Tibial artery (tissue), 4 donors: Measurements from ENCODE around the gene TMEM143.
A peak's percentile ranks its signal among the peaks of the same experiment; 100 is the strongest.

ENCODE experiments used
- DNase-seq, 2 donors: peaks; one replicate each; pipeline ENCODE4 v3.0.0-alpha.2; 2019
- H3K27ac ChIP-seq, 2 donors: fragments of 200-600 bp; sonication (generic) in 1 of 2; 1 replicate in 1 of 2; 2 replicates in 1 of 2; pipeline ENCODE4 v1.5.1; 2018 to 2019; ENCODE audit warnings: mild to moderate bottlenecking in 1 of 2
- H3K27me3 ChIP-seq, 2 donors: fragments of 200-600 bp; sonication (generic) in 1 of 2; one replicate each; pipeline versions ENCODE4 v1.5.1 to v1.6.0; 2016 to 2019
- H3K36me3 ChIP-seq, 3 donors: fragments of 200-600 bp; sonication (generic) in 2 of 3; one replicate each; pipeline ENCODE4 v1.5.1; 2016 to 2019; ENCODE audit warnings: mild to moderate bottlenecking in 2 of 3
- H3K4me1 ChIP-seq, 4 donors: fragments of 200-600 bp; sonication (generic) in 2 of 4; 1 replicate in 3 of 4; 2 replicates in 1 of 4; pipeline ENCODE4 v1.5.1; 2016 to 2019
- H3K4me3 ChIP-seq, 2 donors: fragments of 200-600 bp; sonication (generic) in 1 of 2; 1 replicate in 1 of 2; 2 replicates in 1 of 2; pipeline ENCODE4 v1.5.1; 2018 to 2019; ENCODE audit warnings: mild to moderate bottlenecking in 2 of 2
- H3K9me3 ChIP-seq, 3 donors: fragments of 200-600 bp; sonication (generic) in 1 of 3; one replicate each; pipeline ENCODE4 v1.5.1; 2016 to 2019
- intact Hi-C: fragments of 100-400 bp; cut with DNase I; formaldehyde crosslinking; loops from one replicate; pipeline ENCODE4 v1.15.0; 2023; ENCODE audit warnings: low total_unique reads
- TF ChIP-seq, protein P1 (sequence below), 2 experiments: fragments of 200-600 bp in 1 of 2; fragments of 450-650 bp in 1 of 2; IDR thresholded peaks; one replicate each; pipeline ENCODE4 v1.5.1; 2017 to 2019; ENCODE audit warnings: antibody characterized with exemption in 2 of 2, mild to moderate bottlenecking in 1 of 2, moderate library complexity in 1 of 2

The TMEM143 gene

DNA sequence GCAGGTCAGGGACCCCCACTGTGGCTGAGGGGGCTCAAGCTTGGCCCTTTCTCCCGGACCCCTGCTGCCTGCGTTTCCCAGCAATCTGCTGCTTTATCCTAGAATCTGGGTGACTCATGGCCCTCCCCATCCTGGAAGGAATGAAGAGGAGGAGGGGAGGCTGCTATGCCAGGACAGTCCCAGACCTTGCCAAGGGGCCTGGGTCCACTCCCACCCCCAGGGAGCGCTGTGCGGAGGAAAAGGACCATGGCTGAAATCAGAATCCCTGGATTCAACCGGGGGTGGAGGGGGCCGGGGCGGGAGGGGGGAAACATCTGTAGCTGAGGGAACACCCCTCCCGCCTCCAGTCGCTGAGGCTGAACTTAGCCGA lies 73.4 kb downstream of the TMEM143 start:
- Histone ChIP-seq H3K27me3 (peaks cover 0 to 21% of the 10 kb centered on the region in 2 donors), H3K9me3 (peaks cover 0 to 7% (median 0%) of the 10 kb centered on the region in 3 donors), H3K36me3 (peaks cover 0 to 4% (median 0%) of the 10 kb centered on the region in 3 donors), H3K4me3 (peak overlapping the region; percentile 31 to 51), H3K4me1 (peaks cover 0 to 14% (median 10%) of the 10 kb centered on the region in 4 donors), H3K27ac (no peak overlapping the region)
- intact Hi-C loops = loop anchor here (1.0 kb wide), 1 partner anchor 23 kb away; no protein-coding TSS in a partner anchor
- no peak for DNase-seq
- TF ChIP-seq, protein P1, sequence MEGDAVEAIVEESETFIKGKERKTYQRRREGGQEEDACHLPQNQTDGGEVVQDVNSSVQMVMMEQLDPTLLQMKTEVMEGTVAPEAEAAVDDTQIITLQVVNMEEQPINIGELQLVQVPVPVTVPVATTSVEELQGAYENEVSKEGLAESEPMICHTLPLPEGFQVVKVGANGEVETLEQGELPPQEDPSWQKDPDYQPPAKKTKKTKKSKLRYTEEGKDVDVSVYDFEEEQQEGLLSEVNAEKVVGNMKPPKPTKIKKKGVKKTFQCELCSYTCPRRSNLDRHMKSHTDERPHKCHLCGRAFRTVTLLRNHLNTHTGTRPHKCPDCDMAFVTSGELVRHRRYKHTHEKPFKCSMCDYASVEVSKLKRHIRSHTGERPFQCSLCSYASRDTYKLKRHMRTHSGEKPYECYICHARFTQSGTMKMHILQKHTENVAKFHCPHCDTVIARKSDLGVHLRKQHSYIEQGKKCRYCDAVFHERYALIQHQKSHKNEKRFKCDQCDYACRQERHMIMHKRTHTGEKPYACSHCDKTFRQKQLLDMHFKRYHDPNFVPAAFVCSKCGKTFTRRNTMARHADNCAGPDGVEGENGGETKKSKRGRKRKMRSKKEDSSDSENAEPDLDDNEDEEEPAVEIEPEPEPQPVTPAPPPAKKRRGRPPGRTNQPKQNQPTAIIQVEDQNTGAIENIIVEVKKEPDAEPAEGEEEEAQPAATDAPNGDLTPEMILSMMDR (IDR thresholded peaks at IDR 0.05) = no peak

DNA sequence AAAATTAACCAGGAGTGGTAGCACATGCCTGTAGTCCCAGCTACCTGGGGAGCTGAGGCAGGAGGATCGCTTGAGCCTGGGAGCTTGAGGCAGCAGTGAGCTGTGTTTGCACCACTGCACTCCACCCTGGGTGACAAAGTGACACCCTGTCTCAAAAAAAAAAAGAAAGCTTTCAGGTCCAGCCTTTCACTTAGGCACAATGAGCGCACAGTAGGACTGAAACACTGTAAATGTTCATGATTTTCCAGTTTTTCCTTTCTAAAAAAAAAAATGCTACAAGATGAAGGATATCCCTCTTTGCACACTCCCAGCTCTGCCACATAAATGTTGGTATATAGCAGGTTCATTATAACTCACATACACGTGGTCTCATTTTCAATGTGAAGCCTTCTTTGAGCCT lies 76.0 kb downstream of the TMEM143 start:
- TF ChIP-seq, protein P1 (IDR thresholded peaks at IDR 0.05) = no peak
- intact Hi-C loops = no loop called here
- H3K9me3 ChIP-seq = peaks cover 0 to 13% (median 4%) of the 10 kb centered on the region in 3 donors
- no peak for DNase-seq
- H3K27me3 ChIP-seq = peaks cover 0 to 14% of the 10 kb centered on the region in 2 donors
- no peak overlapping the region for H3K4me3 ChIP-seq
- no peak overlapping the region for H3K27ac ChIP-seq
- peaks cover 0 to 14% (median 10%) of the 10 kb centered on the region in 4 donors for H3K4me1 ChIP-seq
- H3K36me3 ChIP-seq = peaks cover 0 to 11% (median 4%) of the 10 kb centered on the region in 3 donors

DNA sequence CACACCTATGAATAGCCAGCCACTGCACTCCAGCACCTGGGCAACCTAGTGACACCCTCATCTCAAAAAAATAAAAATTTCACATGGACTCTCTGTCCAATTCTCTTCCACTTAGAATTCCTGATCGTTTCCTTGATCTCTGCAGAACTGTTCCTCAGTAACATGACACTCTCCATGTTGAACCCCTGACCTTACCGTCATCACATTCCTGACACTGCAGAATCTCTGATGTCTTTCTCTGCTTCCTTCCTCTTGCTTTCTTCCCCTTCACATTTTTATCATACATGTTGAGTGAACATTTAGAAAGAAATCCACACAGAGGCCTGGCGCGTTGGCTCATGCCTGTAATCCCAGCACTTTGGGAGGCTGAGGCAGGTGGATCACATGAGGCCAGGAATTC lies 78.8 kb downstream of the TMEM143 start:
- intact Hi-C loops = no loop called here
- Histone ChIP-seq H3K36me3 (peaks cover 0 to 12% (median 4%) of the 10 kb centered on the region in 3 donors), H3K4me1 (no peaks in the 10 kb centered on the region), H3K27ac (no peak overlapping the region), H3K9me3 (peaks cover 0 to 13% (median 4%) of the 10 kb centered on the region in 3 donors), H3K4me3 (no peak overlapping the region), H3K27me3 (peaks cover 0 to 10% of the 10 kb centered on the region in 2 donors)
- no peak for DNase-seq
- TF ChIP-seq, protein P1 (IDR thresholded peaks at IDR 0.05) = no peak

DNA sequence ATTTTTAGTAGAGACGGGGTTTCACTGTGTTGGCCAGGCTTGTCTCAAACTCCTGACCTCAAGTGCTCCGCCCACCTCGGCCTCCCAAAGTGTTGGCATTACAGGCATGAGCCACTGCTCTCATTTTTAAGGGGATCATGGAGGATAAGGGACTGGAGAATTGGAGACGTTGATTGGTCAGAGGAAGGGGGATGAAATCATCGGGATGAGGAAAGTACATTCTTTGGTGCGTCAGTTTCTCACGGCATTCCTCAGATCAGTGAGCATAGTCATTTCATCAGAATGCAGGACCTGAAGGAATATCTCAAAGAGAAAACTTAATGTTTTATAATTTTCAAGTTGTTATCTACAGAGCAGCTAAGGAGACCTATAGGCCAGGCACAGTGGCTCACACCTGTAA lies 79.8 kb downstream of the TMEM143 start:
- DNase-seq = no peak
- Histone ChIP-seq H3K4me1 (no peaks in the 10 kb centered on the region), H3K9me3 (peaks cover 0 to 13% (median 4%) of the 10 kb centered on the region in 3 donors), H3K27me3 (peaks cover 0 to 17% of the 10 kb centered on the region in 2 donors), H3K4me3 (no peak overlapping the region), H3K27ac (no peak overlapping the region), H3K36me3 (peaks cover 0 to 12% (median 4%) of the 10 kb centered on the region in 3 donors)
- intact Hi-C loops = no loop called here
- TF ChIP-seq, protein P1 (IDR thresholded peaks at IDR 0.05) = no peak
